ENCODE data around the gene CDK17.
"Not testable (repeated sequence)": the region's sequence is repeated elsewhere in the genome, so short reads cannot be mapped to it uniquely, and the experiment has no call there.

CDK17 gene

DNA sequence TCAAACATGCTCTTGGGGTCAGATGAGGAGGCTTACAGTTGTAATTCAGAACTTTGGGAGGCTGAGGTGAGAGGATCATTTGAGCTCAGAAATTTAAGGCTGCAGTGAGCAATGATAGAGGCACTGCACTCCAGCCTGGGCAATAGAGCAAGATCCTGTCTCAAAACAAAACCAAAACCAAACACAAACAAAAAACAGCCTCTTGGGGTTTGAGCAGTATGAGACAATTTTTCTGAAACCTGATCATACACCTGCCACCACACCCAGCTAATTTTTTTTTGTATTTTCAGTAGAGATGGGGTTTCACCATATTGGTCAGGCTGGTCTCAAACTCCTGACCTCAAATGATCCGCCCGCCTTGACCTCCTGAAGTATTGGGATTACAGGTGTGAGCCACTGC lies 17.4 kb upstream of the CDK17 start:
- DNase-seq (ENCODE audit: low spot score): not testable (repeated sequence)

DNA sequence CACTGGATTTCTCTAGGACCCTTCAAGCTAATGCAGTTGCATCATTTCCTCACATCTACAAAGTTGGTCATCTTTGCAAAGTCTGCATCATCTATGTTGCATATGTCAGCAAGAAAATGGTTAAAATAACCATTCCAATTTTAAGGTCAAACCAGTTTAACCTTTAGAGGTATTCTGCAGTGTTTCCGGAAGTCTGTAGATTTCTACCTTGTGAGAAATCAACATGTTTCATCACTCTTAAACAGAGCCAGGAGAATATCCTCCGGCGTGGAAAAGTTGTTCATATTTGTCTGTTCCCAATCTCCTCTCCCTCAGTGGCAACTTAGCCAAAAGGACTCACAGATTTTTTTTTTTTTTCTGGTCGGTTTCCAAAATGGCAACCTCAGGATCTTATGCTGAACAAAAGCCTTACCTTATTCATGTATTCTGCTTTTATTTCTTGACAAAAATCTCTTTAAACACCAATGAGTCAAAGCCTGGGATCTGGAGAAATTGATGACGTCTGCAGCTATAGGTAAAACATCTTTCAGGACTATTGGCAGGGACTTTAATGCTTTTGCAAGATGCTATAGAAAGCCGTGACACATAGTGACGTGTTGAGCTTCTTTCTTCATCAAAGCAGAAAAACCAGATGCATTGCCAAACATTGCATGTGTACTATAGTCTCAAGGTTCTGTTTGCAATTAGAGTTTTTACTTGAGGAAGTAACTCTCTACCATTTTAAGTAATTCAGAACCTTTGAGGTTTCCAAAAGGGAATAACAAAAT lies 16.0 kb upstream of the CDK17 start:
- DNase-seq (ENCODE audit: low spot score): no peak

DNA sequence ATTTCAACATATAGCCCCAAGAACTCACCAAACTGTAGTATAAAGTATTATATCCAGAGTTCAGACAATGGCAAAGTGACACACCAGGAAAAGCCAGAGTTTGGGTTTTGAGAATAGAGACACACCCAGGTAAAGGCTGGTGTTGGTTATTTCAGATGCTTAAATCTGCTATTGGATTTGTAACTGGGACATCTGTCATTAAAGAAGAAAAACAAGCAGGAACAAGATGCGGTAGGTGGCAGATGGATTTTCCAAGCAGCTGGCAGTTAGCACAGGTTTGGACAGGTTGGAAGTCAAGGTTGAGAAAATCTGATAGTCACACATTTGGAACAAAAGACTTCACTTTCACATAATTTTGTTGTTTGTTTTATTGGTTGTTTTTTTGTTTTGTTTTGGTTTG lies 14.4 kb upstream of the CDK17 start:
- DNase-seq (ENCODE audit: low spot score): no peak

DNA sequence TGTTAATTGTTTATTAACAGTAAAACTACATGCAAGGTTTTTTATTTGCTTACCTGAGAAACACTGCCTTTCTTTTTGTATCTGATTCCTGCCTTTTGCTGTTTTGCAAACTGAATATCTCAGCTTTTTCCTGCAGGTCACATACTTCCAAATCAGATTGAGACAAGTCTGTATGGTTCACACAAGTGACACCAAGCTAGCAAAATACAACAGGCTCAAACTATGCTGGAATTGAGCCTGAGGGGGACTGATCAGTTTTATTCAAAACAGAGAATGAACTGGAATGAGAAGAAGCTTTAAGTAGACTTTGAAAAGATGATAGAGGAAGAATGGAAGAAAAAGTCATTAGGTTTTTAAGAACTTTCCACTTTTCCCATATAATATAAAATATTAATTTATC lies 12.2 kb upstream of the CDK17 start:
- DNase-seq (ENCODE audit: low spot score): no peak

DNA sequence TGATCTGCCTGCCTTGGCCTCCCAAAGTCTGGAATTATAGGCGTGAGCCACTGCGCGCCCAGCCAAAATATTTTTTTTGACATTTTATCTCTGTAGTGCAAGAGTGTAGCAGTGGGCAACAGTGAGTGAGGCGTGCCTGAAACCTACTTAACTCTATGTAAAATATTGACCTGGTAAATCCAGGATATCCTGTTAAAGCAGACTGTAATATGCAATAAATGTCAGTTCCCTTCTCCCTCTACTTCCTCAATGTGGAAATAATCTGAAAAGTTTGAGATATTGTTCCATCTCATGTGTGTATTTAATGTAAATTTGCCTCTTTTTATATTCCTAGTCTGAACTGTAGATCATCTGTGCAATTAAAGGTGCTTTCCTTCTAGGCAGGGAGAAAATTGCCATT lies 9.5 kb upstream of the CDK17 start:
- no peak for DNase-seq (ENCODE audit: low spot score)

DNA sequence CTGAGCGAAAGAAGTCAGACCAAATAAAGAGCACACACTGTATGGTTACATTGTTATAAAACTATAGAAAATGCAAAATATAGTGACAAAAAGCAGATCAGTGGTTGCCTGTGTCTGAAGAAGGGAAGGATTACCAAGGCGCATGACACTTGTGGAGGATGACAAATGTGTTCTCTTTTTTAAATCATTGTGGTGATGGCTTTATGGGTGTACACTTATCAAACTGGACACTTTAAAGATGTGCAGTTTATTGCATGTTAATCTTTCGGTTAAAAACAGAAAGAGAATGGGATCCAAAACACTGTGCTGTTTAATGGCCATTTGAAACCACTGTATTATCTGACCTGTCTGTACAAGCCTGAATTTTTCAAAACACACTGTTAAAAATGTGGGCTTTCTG lies 8.8 kb upstream of the CDK17 start:
- DNase-seq (ENCODE audit: low spot score): no peak

DNA sequence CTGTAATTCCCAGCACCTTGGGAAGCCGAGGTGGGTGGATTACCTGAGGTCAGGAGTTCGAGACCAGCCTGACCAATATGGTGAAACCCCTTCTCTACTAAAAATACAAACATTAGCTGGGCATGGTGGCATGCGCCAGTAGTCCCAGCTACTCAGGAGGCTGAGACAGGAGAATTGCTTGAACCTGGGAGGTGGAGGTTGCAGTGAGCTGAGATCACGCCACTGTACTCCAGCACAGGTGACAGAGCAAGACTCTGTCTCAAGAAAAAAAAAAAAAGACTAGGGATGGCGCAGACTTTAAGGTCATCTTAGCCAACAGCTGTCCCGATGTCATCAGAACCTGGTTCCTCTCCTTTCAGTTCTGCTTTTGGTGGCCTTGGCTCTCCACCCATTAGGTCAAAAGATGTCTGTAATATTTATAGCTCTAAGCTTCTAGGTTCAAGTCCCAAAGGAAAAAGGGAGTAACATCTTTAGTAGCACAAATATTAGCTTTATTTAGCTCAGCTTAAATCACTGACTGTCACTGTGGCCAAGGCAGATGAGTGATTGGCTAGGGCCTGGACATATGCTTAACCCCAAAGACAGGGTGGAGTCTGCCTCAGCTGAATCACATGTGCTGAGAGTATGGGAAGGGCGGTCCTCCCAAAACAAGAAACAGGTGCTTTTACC lies 7.3 kb upstream of the CDK17 start:
- not testable (repeated sequence) for DNase-seq (ENCODE audit: low spot score)

DNA sequence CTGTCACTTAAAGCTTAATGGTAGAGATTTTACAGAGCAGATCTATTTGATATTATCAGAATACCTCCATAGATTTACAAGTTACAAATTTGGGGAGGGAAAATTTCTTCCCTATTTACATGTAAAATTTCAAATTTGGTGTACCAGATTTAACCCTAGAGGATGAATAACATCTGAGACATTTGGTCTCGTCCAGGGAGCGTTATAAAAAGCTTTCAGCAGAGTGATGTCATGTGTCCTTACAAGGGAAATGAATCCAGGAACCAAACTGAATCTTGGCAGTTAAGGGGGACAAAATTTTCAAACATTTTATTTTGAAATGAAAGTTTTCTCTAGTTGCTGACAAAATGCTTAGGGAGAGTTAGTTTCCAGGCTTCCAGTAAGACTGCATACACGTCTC lies 4.5 kb upstream of the CDK17 start:
- DNase-seq (ENCODE audit: low spot score): no peak

DNA sequence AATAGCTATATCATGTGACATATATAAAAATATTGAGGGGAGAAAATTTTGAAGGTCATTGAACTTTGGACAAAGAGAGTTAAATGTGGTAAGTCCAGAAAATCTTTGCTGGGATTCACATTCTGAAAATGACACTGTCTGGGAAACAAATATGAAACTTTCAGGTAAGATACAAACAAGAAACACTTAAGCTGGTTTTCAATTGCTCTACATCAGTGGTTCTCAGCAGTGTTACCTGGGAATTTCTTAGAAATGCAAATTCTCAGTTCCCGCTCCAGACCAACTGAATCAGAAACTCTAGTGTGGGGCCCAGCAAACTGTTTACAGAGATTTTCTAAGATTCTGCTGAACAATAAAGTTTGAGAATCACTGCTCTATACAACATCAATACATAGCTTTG lies 3.6 kb upstream of the CDK17 start:
- DNase-seq (ENCODE audit: low spot score): no peak

DNA sequence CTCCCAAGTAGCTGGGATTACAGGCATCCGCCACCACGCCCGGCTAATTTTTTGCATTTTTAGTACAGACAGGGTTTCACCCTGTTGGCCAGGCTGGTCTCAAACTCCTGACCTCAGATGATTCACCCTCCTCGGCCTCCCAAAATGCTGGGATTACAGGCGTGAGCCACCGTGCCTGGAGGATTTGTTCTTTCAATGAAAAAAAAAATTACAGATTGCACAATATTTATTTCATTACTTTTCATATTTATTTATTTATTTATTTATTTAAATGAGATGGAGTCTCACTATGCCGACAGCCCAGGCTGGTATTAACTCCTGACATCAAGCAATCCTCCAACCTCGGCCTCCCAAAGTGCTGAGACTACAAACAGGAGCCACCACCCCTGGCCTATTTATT lies 2.3 kb upstream of the CDK17 start:
- DNase-seq (ENCODE audit: low spot score): not testable (repeated sequence)

DNA sequence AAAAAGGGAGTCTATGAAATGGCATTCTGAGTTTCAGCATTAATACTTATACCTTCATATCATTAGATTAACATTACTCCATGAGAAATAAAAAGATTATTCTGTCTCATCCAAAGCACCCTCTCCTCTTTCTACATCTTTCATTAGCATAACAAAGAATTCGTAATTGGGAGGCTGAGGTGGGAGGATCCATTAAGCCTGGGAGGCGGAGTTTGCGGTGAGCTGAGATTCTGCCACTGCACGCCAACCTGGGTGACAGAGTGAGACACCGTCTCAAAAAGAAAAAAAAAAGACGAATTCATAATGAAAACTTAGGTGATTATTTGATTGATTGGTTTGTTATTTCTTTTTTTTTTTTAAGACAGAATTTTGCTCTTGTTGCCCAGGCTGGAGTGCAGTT lies 1.8 kb upstream of the CDK17 start:
- DNase-seq (ENCODE audit: low spot score): no peak

DNA sequence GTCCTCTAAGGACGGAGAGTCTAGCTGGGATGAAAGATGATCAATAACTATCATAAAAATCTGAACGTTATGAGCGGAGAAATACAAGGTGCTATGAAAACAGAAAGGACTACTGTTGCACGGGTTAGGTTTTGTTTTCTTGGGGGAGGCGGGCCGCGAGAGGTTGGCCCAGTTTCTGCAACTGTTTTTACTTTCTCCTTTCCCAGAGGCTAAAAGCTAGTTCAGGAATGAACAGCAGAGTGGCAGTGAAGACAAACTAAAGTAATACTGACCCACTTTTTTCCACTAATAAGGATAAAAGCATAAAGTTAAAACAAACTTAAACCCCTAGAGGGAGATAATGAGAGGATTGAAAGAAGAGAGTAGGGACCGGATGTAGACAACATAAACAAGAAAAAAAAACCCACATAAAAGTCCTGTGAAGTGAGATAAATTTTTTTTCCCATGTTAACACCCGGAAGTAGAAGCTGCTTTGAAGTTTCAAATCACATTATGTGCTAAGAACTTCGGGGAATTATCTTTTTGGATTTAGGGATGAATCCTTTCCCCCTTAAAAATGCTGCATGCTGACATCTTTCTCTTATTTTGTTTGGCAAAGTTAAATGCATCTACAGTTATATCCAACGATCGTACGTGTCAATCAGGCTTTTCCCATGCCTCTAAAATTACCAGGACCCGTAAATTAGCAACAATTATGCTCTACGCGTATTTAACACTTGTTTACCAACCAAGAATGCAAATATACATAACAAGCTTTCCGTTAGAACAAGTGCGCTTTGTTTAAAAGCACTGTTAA lies 1.0 kb upstream of the CDK17 start:
- no peak for DNase-seq (ENCODE audit: low spot score)

DNA sequence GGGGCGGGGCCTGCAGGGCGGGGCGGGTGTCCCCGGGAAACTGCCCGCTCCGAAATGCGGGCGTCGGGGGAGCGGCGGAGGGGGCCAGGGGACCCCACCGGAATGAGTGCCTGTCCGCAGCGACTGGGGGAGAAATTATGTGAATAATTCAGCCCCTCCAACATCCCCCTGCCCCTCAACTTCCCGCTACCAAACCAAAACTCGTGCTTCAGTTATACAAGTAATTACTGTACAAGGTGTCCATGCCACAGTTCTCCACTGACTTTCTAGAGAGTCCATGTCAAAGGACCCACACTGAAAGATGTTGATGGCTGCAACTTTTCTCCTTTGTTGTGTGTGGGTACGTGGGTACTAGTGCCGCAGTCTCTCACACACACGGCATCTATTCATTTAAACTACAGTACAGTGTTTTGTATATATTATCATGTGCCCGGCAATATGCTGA lies 414 bp upstream of the CDK17 start:
- no peak for DNase-seq (ENCODE audit: low spot score)

DNA sequence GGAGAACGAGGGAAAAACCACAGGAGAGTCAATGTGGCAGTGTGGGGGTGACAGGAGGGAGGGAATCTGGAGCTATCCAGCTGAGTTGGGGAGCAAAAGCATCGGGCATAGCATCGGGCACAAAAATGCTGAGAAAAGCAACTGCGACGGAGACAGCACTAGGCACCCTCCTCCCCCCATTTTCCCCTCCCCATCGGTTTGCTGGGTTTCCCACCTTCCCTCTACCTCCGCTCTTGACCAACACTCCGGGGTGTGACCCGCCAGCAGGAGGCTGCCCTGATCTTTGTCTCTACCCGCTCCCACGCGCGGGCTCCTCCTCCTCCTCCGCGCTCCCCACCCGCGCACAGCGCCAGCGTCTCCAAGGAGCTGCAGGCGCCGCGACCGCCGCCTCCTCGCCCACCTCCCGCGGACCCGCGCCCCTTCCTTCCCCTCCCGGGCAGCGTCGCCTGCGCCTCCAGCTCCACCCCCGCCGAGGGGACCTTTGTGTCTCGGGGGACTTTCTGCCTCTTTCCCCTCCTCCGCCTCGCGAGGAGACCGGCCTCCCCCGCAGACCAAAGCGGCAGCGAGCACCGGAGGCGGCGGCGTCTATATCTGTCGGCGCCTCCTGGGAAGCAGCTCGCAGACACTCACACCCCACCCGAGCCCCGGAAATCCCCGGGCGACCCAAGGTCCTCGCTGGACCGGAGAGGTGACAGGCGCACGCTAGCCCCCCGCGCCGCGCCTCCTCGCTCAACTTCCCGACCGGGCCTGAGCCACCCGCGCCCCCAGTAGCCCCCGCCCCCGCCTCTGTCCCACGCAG lies 920 bp downstream of the CDK17 start:
- peak; percentile 81 for DNase-seq (ENCODE audit: low spot score)

DNA sequence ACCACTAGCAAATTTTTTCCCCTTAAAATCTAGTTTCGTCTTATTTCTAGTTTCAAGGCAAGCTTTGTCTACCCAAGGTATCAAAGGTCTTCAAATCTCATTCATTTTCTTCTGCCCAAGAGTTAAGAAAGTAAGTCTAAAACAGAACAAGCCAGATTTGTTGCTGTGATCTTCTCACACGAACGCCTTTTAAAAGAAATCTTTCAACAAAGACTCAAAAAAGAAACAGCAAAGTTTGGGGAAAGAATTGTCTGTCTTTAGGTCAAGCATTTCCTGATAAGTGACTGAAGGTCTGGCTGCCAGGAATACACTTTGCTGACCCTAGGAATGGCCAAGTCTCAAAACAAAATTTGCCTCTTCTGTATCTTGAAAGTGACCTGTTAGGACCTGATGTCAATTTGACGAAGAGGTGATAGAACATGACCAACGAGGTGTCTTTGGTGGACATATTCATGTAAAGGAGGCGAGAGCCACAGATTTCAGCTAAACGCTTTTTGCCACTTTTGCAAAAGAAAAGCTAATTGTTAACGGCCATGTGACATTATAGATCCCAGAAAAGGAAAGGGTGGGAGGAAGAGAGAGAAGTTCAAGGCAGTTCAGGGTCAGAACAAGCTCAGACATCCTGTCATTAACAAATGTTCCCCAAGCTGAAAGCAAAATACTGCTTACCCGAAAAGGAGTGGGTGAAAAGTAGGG lies 1.7 kb downstream of the CDK17 start:
- no peak for DNase-seq (ENCODE audit: low spot score)

DNA sequence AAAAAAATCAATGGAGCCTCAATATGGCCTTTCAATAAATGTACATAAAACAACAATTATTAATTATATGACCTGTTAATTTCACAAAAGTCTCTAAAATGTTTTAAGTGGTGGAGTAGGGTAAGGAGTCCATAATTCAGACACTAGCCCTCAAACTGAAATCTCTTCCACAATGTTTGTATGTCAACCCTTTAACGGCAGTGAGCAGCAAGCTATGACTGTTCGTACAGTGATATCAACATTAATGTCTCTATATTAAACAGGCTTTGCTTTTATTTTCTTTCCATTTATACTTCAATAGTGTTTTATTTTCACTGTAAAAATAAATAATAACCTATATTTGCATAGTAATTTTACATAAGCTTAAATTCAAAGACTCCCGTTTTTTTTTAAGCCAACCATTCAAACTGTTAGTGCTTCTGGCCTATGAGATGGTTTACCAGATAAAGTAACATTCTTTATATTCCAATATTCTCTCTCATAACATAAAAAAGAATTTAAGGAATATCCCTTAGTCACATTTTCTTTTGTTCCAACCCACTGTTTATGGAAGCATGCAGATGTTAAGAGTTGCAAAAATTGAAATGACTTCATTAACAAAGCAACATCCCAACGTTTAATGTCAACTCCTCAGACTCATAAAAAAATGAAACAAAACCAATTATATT lies 2.3 kb downstream of the CDK17 start:
- DNase-seq (ENCODE audit: low spot score): no peak

DNA sequence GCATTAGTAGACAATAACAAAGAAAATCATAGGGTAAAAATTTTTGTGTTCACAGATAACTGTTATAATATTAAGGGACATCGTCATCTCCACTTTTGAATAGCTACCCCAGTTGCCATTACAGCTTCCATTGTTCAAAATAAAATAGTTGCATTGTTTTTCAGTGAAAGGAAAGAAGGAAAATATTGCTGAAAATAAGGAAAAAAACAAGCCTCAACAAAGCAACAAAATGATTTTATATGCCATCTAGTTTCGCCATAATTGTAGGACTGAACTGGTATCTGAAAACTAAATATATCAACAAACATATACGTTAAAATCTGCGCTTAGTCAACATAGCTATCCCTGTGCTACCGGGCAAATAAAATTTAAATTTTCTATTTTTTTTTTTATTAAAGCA lies 3.3 kb downstream of the CDK17 start:
- no peak for DNase-seq (ENCODE audit: low spot score)

DNA sequence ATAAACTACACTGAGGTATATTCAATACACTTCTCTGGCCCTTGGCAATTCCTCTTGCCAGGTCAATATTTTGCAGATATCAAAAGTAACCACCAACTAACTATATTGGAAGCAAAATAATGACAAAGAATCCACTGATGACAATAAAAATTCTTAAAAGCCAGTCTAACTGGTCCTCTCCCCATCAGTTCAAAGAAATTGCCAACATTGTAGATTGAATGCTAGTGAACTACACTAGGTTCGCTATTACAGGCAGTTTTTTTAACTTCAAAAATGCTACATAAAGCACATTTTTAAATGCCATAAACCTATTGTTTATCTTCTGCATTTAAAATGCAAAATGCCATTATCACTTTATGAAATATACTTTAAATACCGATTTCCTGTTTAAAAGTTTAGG lies 4.0 kb downstream of the CDK17 start:
- DNase-seq (ENCODE audit: low spot score): no peak

DNA sequence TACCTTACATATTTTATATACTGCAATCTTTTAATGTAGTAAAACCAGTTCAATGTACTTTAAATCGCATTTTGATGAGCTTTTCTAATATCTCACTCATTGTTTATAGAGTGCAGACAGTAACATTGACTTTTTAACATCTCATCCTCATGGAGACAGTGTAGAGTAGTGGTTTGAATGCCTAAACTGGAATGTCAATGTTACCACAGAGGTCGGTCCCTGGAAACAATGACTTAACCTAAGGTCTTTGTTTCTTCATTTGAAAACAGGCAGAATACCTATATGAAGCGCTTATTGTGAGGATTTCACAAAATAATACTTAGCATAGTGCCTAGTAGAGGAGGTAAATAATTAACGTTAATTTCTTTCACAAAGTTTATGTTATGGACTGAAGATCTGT lies 5.0 kb downstream of the CDK17 start:
- no peak for DNase-seq (ENCODE audit: low spot score)

DNA sequence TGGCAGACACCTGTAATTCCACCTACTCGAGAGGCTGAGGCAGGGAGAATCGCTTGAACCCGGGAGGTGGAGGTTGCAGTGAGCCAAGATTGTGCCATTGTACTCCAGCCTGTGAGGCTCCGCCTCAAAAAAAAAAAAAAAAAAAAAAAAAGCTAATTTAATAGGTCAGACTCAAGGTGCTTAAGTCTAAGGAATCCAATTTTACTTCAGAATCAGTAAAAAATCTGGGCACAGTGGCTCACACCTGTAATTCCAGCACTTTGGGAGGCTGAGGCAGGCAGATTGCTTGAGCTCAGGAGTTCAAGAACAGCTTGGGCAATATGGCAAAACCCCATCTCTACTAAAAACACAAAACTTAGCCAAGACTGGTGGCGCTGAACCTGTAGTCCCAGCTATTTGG lies 7.0 kb downstream of the CDK17 start:
- DNase-seq (ENCODE audit: low spot score): not testable (repeated sequence)

DNA sequence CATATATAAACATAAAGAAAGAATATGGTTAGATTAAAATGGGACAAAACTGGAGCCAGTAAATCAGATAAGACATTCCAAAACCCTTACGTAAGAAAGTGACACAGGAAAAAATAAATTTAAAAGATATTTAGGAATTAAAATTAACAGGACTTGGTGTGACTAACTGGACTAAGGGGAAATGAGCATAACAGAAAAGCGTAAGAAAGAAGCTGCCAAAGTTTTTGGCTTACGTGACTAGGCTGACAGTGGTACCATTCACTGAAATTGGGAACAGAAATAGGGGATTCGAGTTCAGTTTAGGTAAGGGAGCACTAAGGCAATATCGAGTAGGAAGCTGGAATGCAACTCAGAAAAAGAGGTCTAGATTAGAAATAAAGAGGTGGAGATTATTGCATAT lies 7.8 kb downstream of the CDK17 start:
- no peak for DNase-seq (ENCODE audit: low spot score)

Measured in ecto neural progenitor cell (in vitro differentiated cells).